ENCODE results near the gene ZNF749.

DNA sequence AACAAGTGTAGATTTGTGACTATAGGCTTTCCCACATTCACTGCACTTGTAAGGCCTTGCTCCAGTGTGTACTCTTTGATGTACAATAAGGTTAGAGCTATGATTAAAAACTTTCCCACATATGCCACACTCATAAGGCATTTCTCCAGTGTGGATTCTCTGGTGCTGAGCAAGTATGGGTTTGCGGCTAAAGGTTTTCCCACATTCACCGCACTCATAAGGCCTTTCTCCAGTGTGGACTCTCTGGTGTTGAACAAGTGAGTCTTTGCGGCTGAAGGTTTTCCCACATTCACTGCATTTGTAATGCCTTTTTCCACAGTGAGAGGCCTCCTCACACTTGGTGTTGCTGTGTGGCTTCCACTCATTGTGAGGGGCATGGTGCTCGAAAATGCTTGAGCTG lies 38.5 kb downstream of the ZNF749 start:
- TF ChIP-seq POLR2A (IDR thresholded peaks at IDR 0.05), result no peak
- TF ChIP-seq EP300 (IDR thresholded peaks at IDR 0.05; ENCODE audit: low read depth), result no peak
- TF ChIP-seq, protein P1, sequence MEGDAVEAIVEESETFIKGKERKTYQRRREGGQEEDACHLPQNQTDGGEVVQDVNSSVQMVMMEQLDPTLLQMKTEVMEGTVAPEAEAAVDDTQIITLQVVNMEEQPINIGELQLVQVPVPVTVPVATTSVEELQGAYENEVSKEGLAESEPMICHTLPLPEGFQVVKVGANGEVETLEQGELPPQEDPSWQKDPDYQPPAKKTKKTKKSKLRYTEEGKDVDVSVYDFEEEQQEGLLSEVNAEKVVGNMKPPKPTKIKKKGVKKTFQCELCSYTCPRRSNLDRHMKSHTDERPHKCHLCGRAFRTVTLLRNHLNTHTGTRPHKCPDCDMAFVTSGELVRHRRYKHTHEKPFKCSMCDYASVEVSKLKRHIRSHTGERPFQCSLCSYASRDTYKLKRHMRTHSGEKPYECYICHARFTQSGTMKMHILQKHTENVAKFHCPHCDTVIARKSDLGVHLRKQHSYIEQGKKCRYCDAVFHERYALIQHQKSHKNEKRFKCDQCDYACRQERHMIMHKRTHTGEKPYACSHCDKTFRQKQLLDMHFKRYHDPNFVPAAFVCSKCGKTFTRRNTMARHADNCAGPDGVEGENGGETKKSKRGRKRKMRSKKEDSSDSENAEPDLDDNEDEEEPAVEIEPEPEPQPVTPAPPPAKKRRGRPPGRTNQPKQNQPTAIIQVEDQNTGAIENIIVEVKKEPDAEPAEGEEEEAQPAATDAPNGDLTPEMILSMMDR (IDR thresholded peaks at IDR 0.05), result no peak
